Sigmoid colon (tissue), 7 donors: ENCODE results near the gene RINL. TPM values are rescaled to one million over a fixed set of nuclear protein-coding genes. Genes with fewer than 3 reads are reported as not detected.
"Not testable (repeated sequence)": the region's sequence is repeated elsewhere in the genome, so short reads cannot be mapped to it uniquely, and the experiment has no call there.

ENCODE experiments used
- DNase-seq: peaks from one replicate; pipeline ENCODE4 v3.0.0-alpha.2; 2019
- H3K27ac ChIP-seq, 4 donors: fragments of 200-600 bp; sonication (generic); one replicate each; pipeline ENCODE4 v1.5.1; 2016 to 2019; ENCODE audit warnings: mild to moderate bottlenecking in 1 of 4
- H3K27me3 ChIP-seq, 3 donors: fragments of 200-600 bp; sonication (generic); one replicate each; pipeline ENCODE4 v1.5.1; 2019; ENCODE audit warnings: mild to moderate bottlenecking in 1 of 3
- H3K36me3 ChIP-seq, 4 donors: fragments of 200-600 bp; sonication (generic); one replicate each; pipeline ENCODE4 v1.5.1; 2016 to 2019
- H3K4me1 ChIP-seq, 4 donors: fragments of 200-600 bp; sonication (generic); one replicate each; pipeline ENCODE4 v1.5.1; 2017 to 2019
- H3K4me3 ChIP-seq, 4 donors: fragments of 200-600 bp; sonication (generic); one replicate each; pipeline ENCODE4 v1.5.1; 2017 to 2019; ENCODE audit warnings: mild to moderate bottlenecking in 2 of 4, moderate library complexity in 1 of 4
- H3K9me3 ChIP-seq, 4 donors: fragments of 200-600 bp in 3 of 4; sonication (generic) in 3 of 4; one replicate each; pipeline versions ENCODE4 v1.5.1 to v1.6.1; 2013 to 2019
- EP300 ChIP-seq, 4 donors: sonication (generic); formaldehyde crosslinking; IDR thresholded peaks; one replicate each; pipeline ENCODE4 v1.6.1; 2017; ENCODE audit warnings: antibody characterized with exemption in 4 of 4
- POLR2A ChIP-seq, 2 donors: fragments of 450-650 bp; IDR thresholded peaks; one replicate each; pipeline ENCODE4 v1.6.1; 2016; ENCODE audit warnings: antibody characterized with exemption in 2 of 2, mild to moderate bottlenecking in 2 of 2, moderate library complexity in 2 of 2
- POLR2AphosphoS5 ChIP-seq, 4 donors: sonication (generic); formaldehyde crosslinking; IDR thresholded peaks; one replicate each; pipeline ENCODE4 v1.6.1; 2017; ENCODE audit warnings: antibody characterized with exemption in 4 of 4
- WGBS, 2 donors: extraction: QIAGEN DNeasy Blood & Tissue Kit; methylation state at CpG; one replicate each; pipeline ENCODE4 v1.1.7; 2013; 5-methylcytosine and 5-hydroxymethylcytosine counted together
- intact Hi-C: fragments of 100-400 bp; cut with DNase I; formaldehyde crosslinking; loops from one replicate; pipeline ENCODE4 v1.15.1; 2023
- polyA plus RNA-seq, 3 donors: library from polyadenylated mRNA; stranded (reverse); fragments of 200-250 nt; gene quantifications; one replicate each; pipeline ENCODE4 v1.2.3, GENCODE V29; 2013
- total RNA-seq, 4 donors: library from RNA; depleted of rRNA; stranded (reverse); fragments of >200 nt; gene quantifications; one replicate each; pipeline ENCODE4 v1.1.0, GENCODE V29; 2016
- TF ChIP-seq, protein P1 (sequence below), 4 experiments: fragments of 450-650 bp in 3 of 4; fragments of 200-600 bp in 1 of 4; IDR thresholded peaks; one replicate each; pipeline ENCODE4 v1.5.1; 2016 to 2019; ENCODE audit warnings: antibody characterized with exemption in 4 of 4, mild to moderate bottlenecking in 3 of 4, moderate library complexity in 2 of 4
- donor health status: healthy with polysubstance abuse.
- donor health status: Bipolar disorder and iron deficiency.
- donor health status: healthy.

The RINL gene
- total and polyA plus RNA-seq, 7 donors: 3.5 to 17.6 (median 4.8) TPM

GRCh38 chr19:38833092-38833425 lies 45.0 kb downstream of the RINL start:
- no peaks in the 10 kb centered on the region for H3K9me3 ChIP-seq
- TF ChIP-seq EP300 (IDR thresholded peaks at IDR 0.05): no peak
- TF ChIP-seq, protein P1, sequence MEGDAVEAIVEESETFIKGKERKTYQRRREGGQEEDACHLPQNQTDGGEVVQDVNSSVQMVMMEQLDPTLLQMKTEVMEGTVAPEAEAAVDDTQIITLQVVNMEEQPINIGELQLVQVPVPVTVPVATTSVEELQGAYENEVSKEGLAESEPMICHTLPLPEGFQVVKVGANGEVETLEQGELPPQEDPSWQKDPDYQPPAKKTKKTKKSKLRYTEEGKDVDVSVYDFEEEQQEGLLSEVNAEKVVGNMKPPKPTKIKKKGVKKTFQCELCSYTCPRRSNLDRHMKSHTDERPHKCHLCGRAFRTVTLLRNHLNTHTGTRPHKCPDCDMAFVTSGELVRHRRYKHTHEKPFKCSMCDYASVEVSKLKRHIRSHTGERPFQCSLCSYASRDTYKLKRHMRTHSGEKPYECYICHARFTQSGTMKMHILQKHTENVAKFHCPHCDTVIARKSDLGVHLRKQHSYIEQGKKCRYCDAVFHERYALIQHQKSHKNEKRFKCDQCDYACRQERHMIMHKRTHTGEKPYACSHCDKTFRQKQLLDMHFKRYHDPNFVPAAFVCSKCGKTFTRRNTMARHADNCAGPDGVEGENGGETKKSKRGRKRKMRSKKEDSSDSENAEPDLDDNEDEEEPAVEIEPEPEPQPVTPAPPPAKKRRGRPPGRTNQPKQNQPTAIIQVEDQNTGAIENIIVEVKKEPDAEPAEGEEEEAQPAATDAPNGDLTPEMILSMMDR (IDR thresholded peaks at IDR 0.05): no peak
- TF ChIP-seq POLR2AphosphoS5 (IDR thresholded peaks at IDR 0.05): no peak
- no peak for TF ChIP-seq POLR2A (IDR thresholded peaks at IDR 0.05)
- peaks cover 10 to 53% (median 33%) of the 10 kb centered on the region in 4 donors for H3K36me3 ChIP-seq
- DNase-seq: no peak
- peak overlapping the region in 3 of 4 donors; percentile 92 to 98 (median 96) for H3K27ac ChIP-seq
- intact Hi-C loops: loop anchor here (2.0 to 10.0 kb wide), 4 partner anchors 96 to 188 kb away; partner anchors contain the start of genes ACTN4, MRPS12 and SARS2
- H3K27me3 ChIP-seq: no peaks in the 10 kb centered on the region
- H3K4me3 ChIP-seq: no peak overlapping the region
- WGBS, 2 donors: 93 to 95% methylated on average over 7 of the region's 7 CpGs
- peaks cover 0 to 43% (median 35%) of the 10 kb centered on the region in 4 donors for H3K4me1 ChIP-seq

GRCh38 chr19:38831142-38831605 lies 46.9 kb downstream of the RINL start:
- peak overlapping the region; percentile 65 to 91 (median 76) for H3K4me3 ChIP-seq
- H3K9me3 ChIP-seq: no peaks in the 10 kb centered on the region
- peaks cover 0 to 53% (median 44%) of the 10 kb centered on the region in 4 donors for H3K4me1 ChIP-seq
- peak overlapping the region; percentile 88 to 98 (median 94) for H3K27ac ChIP-seq
- peaks cover 7 to 51% (median 28%) of the 10 kb centered on the region in 4 donors for H3K36me3 ChIP-seq
- DNase-seq: peak; percentile 87
- no peaks in the 10 kb centered on the region for H3K27me3 ChIP-seq
- TF ChIP-seq, protein P1 (IDR thresholded peaks at IDR 0.05): no peak
- TF ChIP-seq EP300 (IDR thresholded peaks at IDR 0.05) (no peak), POLR2A (IDR thresholded peaks at IDR 0.05) (no peak), POLR2AphosphoS5 (IDR thresholded peaks at IDR 0.05) (no peak)
- intact Hi-C loops: loop anchor here (1.0 to 10.0 kb wide), 4 partner anchors 69 to 186 kb away; partner anchors contain the start of gene ACTN4
- 1 to 3% methylated on average over 16 of the region's 16 CpGs for WGBS, 2 donors

DNA sequence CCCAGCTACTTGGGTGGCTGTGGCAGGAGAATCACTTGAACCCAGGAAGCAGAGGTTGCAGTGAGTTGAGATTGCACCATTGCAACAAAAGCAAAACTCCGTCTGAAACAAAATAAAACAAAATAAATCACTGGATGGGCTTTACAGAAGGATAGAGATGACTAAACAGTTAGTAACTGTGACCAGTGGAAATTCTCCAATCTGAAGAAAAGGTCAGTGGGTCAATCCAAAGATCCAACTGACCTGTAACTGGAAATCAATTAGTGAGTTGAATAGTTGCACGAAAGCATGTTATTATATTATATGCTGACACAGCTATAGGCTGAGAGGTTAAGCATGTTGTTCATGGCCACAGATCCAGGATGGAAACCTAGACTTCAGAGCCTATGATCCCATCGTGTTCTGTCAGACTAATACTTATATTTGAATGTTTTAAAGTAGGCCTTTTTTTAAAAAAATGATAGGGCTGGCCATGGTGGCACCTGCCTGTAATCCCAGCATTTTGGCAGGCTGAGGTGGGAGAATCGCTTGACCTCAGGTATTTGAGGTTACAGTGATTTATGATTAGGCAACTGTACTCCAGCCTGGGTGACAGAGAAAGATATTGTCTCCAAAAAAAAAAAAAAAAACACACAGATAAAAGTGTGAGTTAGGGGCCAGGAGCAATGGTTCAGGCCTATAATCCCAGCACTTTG lies 47.9 kb downstream of the RINL start:
- peak overlapping the region in 2 of 4 donors; percentile 80 to 91 for H3K4me3 ChIP-seq
- H3K27me3 ChIP-seq: no peaks in the 10 kb centered on the region
- H3K36me3 ChIP-seq: peaks cover 7 to 49% (median 25%) of the 10 kb centered on the region in 4 donors
- DNase-seq: no peak
- H3K27ac ChIP-seq: peak overlapping the region; percentile 88 to 98 (median 94)
- H3K9me3 ChIP-seq: no peaks in the 10 kb centered on the region
- H3K4me1 ChIP-seq: peaks cover 0 to 48% (median 34%) of the 10 kb centered on the region in 4 donors
- WGBS, 2 donors: 63 to 84% methylated on average over 4 of the region's 4 CpGs
- intact Hi-C loops: loop anchor here (5.0 to 10.0 kb wide), 3 partner anchors 93 to 185 kb away; partner anchors contain the start of gene ACTN4
- TF ChIP-seq POLR2A (IDR thresholded peaks at IDR 0.05): no peak

- DNase-seq, H3K27me3 ChIP-seq, intact Hi-C loops, H3K27ac ChIP-seq, H3K9me3 ChIP-seq, H3K4me3 ChIP-seq: not testable (repeated sequence)
- WGBS, 2 donors: 88 to 94% methylated on average over 7 of the region's 7 CpGs
- peaks cover 0 to 39% (median 31%) of the 10 kb centered on the region in 4 donors for H3K4me1 ChIP-seq
- peaks cover 7 to 49% (median 25%) of the 10 kb centered on the region in 4 donors for H3K36me3 ChIP-seq
Measured at GRCh38 chr19:38829203-38829602, 48.9 kb downstream of the RINL start.

DNA sequence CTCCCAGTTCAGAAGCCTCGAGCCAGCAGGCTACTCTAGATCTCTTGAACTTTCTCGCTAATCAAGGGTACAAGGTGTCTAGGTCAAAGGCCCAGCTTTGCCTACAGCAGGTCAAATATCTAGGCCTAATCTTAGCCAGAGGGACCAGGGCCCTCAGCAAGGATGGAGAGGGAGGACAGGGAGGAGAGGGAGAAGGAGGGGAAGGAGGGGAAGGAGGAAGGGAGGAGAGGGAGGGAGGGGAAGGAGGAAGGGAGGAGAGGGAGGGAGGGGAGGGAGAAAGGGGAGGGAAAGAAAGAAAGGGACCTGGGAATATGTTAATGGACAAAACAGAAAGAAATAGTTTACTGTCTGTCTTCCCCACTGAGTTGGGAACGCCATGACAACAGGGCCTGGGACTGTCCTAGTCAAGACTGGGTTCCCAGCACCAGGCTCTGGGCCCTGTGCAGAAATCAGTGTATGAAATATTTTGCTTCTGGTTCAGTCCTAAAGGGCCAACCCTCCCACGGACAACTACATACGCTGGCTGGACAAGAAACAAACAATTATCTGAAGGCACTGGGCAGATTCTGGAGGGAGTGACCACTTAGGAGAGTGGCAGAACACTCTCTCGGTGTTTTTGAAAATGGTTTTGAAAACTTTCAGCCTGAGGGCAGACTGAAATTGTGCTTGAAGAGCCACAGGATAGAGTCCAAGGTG lies 51.1 kb downstream of the RINL start:
- Histone ChIP-seq H3K27me3 (no peaks in the 10 kb centered on the region), H3K9me3 (no peaks in the 10 kb centered on the region), H3K27ac (no peak overlapping the region), H3K4me1 (peaks cover 0 to 31% (median 24%) of the 10 kb centered on the region in 4 donors), H3K36me3 (peaks cover 14 to 62% (median 33%) of the 10 kb centered on the region in 4 donors), H3K4me3 (no peak overlapping the region)
- 68 to 81% methylated on average over 6 of the region's 6 CpGs for WGBS, 2 donors
- TF ChIP-seq POLR2AphosphoS5 (IDR thresholded peaks at IDR 0.05) (no peak), EP300 (IDR thresholded peaks at IDR 0.05) (no peak), POLR2A (IDR thresholded peaks at IDR 0.05) (no peak)
- TF ChIP-seq, protein P1 (IDR thresholded peaks at IDR 0.05): no peak
- no peak for DNase-seq
- intact Hi-C loops: no loop called here

- H3K9me3 ChIP-seq, DNase-seq, H3K4me3 ChIP-seq, H3K27ac ChIP-seq, intact Hi-C loops, H3K27me3 ChIP-seq: not testable (repeated sequence)
- Histone ChIP-seq H3K4me1 (peaks cover 0 to 28% (median 23%) of the 10 kb centered on the region in 4 donors), H3K36me3 (peaks cover 14 to 73% (median 36%) of the 10 kb centered on the region in 4 donors)
- 79 to 92% methylated on average over 7 of the region's 7 CpGs for WGBS, 2 donors
Measured at GRCh38 chr19:38825936-38826335, 52.1 kb downstream of the RINL start.

DNA sequence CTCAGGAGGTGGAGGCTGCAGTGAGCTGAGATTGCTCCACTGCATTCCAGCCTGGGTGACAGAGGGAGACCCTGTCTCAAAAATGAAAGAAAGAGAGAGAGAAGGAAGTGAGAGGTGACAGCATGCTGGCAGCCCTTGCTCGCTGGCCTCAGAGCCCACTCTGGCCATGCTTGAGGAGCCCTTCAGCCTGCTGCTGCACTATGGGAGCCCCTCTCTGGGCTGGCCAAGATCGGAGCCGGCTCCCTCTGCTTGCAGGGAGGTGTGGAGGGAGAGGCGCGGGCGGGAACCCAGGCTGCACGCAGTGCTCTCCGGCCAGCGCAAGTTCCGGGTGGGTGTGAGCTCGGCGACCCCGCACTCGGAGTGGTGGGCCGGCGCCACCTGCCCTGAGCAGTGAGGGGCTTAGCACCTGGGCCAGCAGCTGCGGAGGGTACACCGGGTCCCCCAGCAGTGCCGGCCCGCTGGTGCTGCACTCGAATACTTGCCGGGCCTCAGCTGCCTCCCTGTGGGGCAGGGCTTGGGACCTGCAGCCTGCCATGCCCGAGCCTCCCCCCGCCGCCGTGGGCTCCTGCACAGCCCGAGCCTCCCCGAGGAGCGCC lies 56.7 kb downstream of the RINL start:
- H3K4me3 ChIP-seq, H3K9me3 ChIP-seq, H3K27ac ChIP-seq, H3K4me1 ChIP-seq, intact Hi-C loops, DNase-seq, H3K27me3 ChIP-seq: not testable (repeated sequence)
- peaks cover 25 to 63% (median 27%) of the 10 kb centered on the region in 4 donors for H3K36me3 ChIP-seq
- 95 to 96% methylated on average over 29 of the region's 29 CpGs for WGBS, 2 donors
